GM23338 (cell line): ENCODE results near the gene SEZ6. TPM values are rescaled to one million over a fixed set of nuclear protein-coding genes. Genes with fewer than 3 reads are reported as not detected.
A peak's percentile ranks its signal among the peaks of the same experiment; 100 is the strongest.

Source experiments
- ATAC-seq: fragments of 200-7000 bp; cut with Tn5 transposase; 3 replicates; pipeline ENCODE4 v1.9.1; 2020
- DNase-seq: peaks from one replicate; pipeline ENCODE4 v3.0.0-alpha.2; 2015; ENCODE audit warnings: low spot score
- H2AFZ ChIP-seq: fragments of 200-600 bp; sonication (generic); 2 replicates; pipeline ENCODE4 v1.8.0; 2016; ENCODE audit warnings: antibody characterized with exemption, mild to moderate bottlenecking, moderate library complexity
- H3F3A ChIP-seq: fragments of 200-600 bp; sonication (generic); replicated peaks from 2 replicates; pipeline ENCODE4 v1.8.0; 2017; ENCODE audit warnings: antibody characterized with exemption, mixed run types, low read depth
- H3K27ac ChIP-seq: fragments of 200-600 bp; sonication (generic); 2 replicates; pipeline ENCODE4 v1.6.1; 2016; ENCODE audit warnings: low read depth
- H3K27me3 ChIP-seq: fragments of 200-600 bp; sonication (generic); 2 replicates; pipeline ENCODE4 v1.8.0; 2016; ENCODE audit warnings: mild to moderate bottlenecking, mixed run types, moderate library complexity; ENCODE audit not compliant: insufficient read depth
- H3K36me3 ChIP-seq: fragments of 200-600 bp; sonication (generic); 2 replicates; pipeline ENCODE4 v1.8.0; 2016; ENCODE audit warnings: mild to moderate bottlenecking; ENCODE audit not compliant: insufficient read depth
- H3K4me1 ChIP-seq: fragments of 200-600 bp; sonication (generic); 2 replicates; pipeline ENCODE4 v1.8.0; 2016; ENCODE audit warnings: mild to moderate bottlenecking, moderate library complexity; ENCODE audit not compliant: insufficient read depth
- H3K4me2 ChIP-seq: fragments of 200-600 bp; sonication (generic); 2 replicates; pipeline ENCODE4 v1.7.1; 2017; ENCODE audit warnings: mixed run types
- H3K4me3 ChIP-seq: fragments of 200-600 bp; sonication (generic); 2 replicates; pipeline ENCODE4 v1.6.1; 2016; ENCODE audit warnings: mixed run types
- H3K79me2 ChIP-seq: fragments of 200-600 bp; sonication (generic); replicated peaks from 2 replicates; pipeline ENCODE4 v1.8.0; 2017; ENCODE audit warnings: mild to moderate bottlenecking; ENCODE audit not compliant: insufficient read depth
- H3K9me2 ChIP-seq: fragments of 200-600 bp; sonication (generic); 2 replicates; pipeline ENCODE4 v1.8.0; 2017; ENCODE audit not compliant: insufficient read depth
- H4K20me1 ChIP-seq: fragments of 200-600 bp; sonication (generic); replicated peaks from 2 replicates; pipeline ENCODE4 v1.8.0; 2017; ENCODE audit warnings: mild to moderate bottlenecking; ENCODE audit not compliant: insufficient read depth
- H3K27ac Mint-ChIP-seq: 2 replicates; pipeline ENCODE4 v1.8.0; 2020; ENCODE audit warnings: inconsistent platforms, mild to moderate bottlenecking, moderate library complexity, mixed read lengths
- H3K27me3 Mint-ChIP-seq: 3 replicates; pipeline ENCODE4 v1.8.0; 2022; ENCODE audit warnings: low read depth, mild to moderate bottlenecking, moderate library complexity, mixed read lengths, inconsistent platforms; ENCODE audit not compliant: insufficient read depth, poor library complexity
- H3K36me3 Mint-ChIP-seq: 3 replicates; pipeline ENCODE4 v1.8.0; 2021; ENCODE audit warnings: low read depth, mild to moderate bottlenecking, inconsistent platforms, moderate library complexity, mixed read lengths
- H3K4me1 Mint-ChIP-seq: 3 replicates; pipeline ENCODE4 v1.8.0; 2020; ENCODE audit warnings: mild to moderate bottlenecking, inconsistent platforms, mixed read lengths
- H3K4me3 Mint-ChIP-seq: 3 replicates; pipeline ENCODE4 v1.8.0; 2021; ENCODE audit warnings: moderate library complexity, mild to moderate bottlenecking, inconsistent platforms, mixed read lengths
- H3K9me3 Mint-ChIP-seq: 3 replicates; pipeline ENCODE4 v1.8.0; 2020; ENCODE audit warnings: moderate library complexity, mild to moderate bottlenecking, inconsistent platforms, mixed read lengths
- CREB1 ChIP-seq: fragments of 250-450 bp; sonication (Bioruptor Pico); IDR thresholded peaks from 2 replicates; pipeline ENCODE4 v1.5.0; 2020; ENCODE audit warnings: low read depth, mild to moderate bottlenecking, moderate library complexity
- ETS1 ChIP-seq: IDR thresholded peaks from 2 replicates; pipeline ENCODE4 v1.6.1; 2016; ENCODE audit warnings: antibody characterized with exemption
- EZH2 ChIP-seq: fragments of 200-600 bp; sonication (generic); IDR thresholded peaks from one replicate; pipeline ENCODE4 v1.8.0; 2017; ENCODE audit warnings: antibody characterized with exemption, mild to moderate bottlenecking, low read depth; ENCODE audit not compliant: unreplicated experiment
- EZH2phosphoT487 ChIP-seq: fragments of 200-600 bp; sonication (generic); IDR thresholded peaks from one replicate; pipeline ENCODE4 v1.8.1; 2018; ENCODE audit warnings: antibody characterized with exemption; ENCODE audit not compliant: unreplicated experiment
- NANOG ChIP-seq: IDR thresholded peaks from 2 replicates; pipeline ENCODE4 v1.6.1; 2016; ENCODE audit warnings: antibody characterized with exemption, borderline replicate concordance
- STAT1 ChIP-seq: IDR thresholded peaks from one replicate; pipeline ENCODE4 v1.6.1; 2016; ENCODE audit warnings: antibody characterized with exemption; ENCODE audit not compliant: unreplicated experiment
- ZNF114 ChIP-seq: fragments of 250-450 bp; sonication (Bioruptor Pico); IDR thresholded peaks from 2 replicates; pipeline ENCODE4 v1.5.0; 2020; ENCODE audit warnings: mild to moderate bottlenecking, moderate library complexity
- ZNF462 ChIP-seq: fragments of 250-450 bp; sonication (Bioruptor Pico); IDR thresholded peaks from 2 replicates; pipeline ENCODE4 v1.5.0; 2020; ENCODE audit warnings: mild to moderate bottlenecking, moderate library complexity
- polyA plus RNA-seq: library from polyadenylated mRNA; unstranded; fragments of >200 nt; fragmentation: Nextera tagmentation; extraction: Ambion mirVana; gene quantifications from 2 replicates; pipeline ENCODE4 v1.2.1, GENCODE V29; 2016
- total RNA-seq: library from RNA; depleted of rRNA; stranded (reverse); fragments of >200 nt; shearing (Covaris generic); gene quantifications from 2 replicates; pipeline ENCODE4 v1.2.3, GENCODE V29; 2014
- TF ChIP-seq, protein P1 (sequence below): IDR thresholded peaks from one replicate; pipeline ENCODE4 v1.6.1; 2018; ENCODE audit warnings: antibody characterized with exemption; ENCODE audit not compliant: unreplicated experiment

SEZ6 gene
- total and polyA plus RNA-seq, 2 experiments from 2014 or later = 1.0 to 6.5 TPM

GRCh38 chr17:28926366-28926765 is 79.5 kb downstream of the SEZ6 start (continued):
- TF ChIP-seq, protein P1, sequence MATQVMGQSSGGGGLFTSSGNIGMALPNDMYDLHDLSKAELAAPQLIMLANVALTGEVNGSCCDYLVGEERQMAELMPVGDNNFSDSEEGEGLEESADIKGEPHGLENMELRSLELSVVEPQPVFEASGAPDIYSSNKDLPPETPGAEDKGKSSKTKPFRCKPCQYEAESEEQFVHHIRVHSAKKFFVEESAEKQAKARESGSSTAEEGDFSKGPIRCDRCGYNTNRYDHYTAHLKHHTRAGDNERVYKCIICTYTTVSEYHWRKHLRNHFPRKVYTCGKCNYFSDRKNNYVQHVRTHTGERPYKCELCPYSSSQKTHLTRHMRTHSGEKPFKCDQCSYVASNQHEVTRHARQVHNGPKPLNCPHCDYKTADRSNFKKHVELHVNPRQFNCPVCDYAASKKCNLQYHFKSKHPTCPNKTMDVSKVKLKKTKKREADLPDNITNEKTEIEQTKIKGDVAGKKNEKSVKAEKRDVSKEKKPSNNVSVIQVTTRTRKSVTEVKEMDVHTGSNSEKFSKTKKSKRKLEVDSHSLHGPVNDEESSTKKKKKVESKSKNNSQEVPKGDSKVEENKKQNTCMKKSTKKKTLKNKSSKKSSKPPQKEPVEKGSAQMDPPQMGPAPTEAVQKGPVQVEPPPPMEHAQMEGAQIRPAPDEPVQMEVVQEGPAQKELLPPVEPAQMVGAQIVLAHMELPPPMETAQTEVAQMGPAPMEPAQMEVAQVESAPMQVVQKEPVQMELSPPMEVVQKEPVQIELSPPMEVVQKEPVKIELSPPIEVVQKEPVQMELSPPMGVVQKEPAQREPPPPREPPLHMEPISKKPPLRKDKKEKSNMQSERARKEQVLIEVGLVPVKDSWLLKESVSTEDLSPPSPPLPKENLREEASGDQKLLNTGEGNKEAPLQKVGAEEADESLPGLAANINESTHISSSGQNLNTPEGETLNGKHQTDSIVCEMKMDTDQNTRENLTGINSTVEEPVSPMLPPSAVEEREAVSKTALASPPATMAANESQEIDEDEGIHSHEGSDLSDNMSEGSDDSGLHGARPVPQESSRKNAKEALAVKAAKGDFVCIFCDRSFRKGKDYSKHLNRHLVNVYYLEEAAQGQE = no peak

- Histone ChIP-seq H3K27ac (0 out of 2 replicates have a peak overlapping the region, but pooled peaks have one; percentile 39), H3K36me3 (peaks cover 50% of the 10 kb centered on the region)
- DNase-seq = no peak
Measured at GRCh38 chr17:28925912-28926365, 79.9 kb downstream of the SEZ6 start.

More at GRCh38 chr17:28925912-28926365, 79.9 kb downstream of the SEZ6 start:
- peaks cover 25% of the 10 kb centered on the region for H3F3A ChIP-seq
- no peaks in the 10 kb centered on the region for H3K9me2 ChIP-seq
- no peak overlapping the region for H3K4me3 ChIP-seq
- no peak overlapping the region for H3K4me2 ChIP-seq
- no peaks in the 10 kb centered on the region for H3K9me3 Mint-ChIP-seq
- no peaks in the 10 kb centered on the region for H3K4me1 ChIP-seq
- H3K4me3 Mint-ChIP-seq = no peak overlapping the region
- H2AFZ ChIP-seq = no peak overlapping the region
- no peak for TF ChIP-seq CREB1 (CRISPR knock-in tag)
- TF ChIP-seq EZH2 = no peak
- TF ChIP-seq ZNF114 (CRISPR knock-in tag) = no peak
- no peak for TF ChIP-seq ETS1
- no peak for TF ChIP-seq EZH2phosphoT487
- no peak for TF ChIP-seq ZNF462
- TF ChIP-seq STAT1 = no peak
- TF ChIP-seq, protein P1 = no peak
- no peak for TF ChIP-seq NANOG
- peaks cover 87% of the 10 kb centered on the region for H3K79me2 ChIP-seq
- H3K27ac Mint-ChIP-seq = no peak overlapping the region
- no peaks in the 10 kb centered on the region for H3K27me3 Mint-ChIP-seq
- no peak for ATAC-seq
- H3K27me3 ChIP-seq = no peaks in the 10 kb centered on the region
- no peaks in the 10 kb centered on the region for H3K4me1 Mint-ChIP-seq
- peaks cover 74% of the 10 kb centered on the region for H3K36me3 Mint-ChIP-seq
- H4K20me1 ChIP-seq = peaks cover 71% of the 10 kb centered on the region
